ENCODE measurements around the gene SERINC3.

Gene SERINC3

DNA sequence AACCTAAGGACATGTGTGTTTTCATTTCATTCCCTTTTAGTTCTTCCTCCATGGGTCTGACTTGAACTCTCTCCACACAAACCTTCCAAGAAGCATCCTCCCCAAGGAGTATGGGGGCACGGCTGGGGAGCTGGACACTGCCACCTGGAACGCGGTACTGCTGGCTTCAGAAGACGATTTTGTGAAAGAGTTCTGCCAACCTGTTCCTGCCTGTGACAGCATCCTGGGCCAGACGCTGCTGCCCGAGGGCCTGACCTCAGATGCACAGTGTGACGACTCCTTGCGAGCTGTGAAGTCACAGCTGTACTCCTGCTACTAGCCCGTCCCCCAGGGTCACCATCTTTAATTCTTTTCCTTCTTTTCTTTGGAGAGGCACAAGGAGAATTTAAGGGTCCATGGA, 32.6 kb downstream of the SERINC3 start:
- TF ChIP-seq, protein P1, sequence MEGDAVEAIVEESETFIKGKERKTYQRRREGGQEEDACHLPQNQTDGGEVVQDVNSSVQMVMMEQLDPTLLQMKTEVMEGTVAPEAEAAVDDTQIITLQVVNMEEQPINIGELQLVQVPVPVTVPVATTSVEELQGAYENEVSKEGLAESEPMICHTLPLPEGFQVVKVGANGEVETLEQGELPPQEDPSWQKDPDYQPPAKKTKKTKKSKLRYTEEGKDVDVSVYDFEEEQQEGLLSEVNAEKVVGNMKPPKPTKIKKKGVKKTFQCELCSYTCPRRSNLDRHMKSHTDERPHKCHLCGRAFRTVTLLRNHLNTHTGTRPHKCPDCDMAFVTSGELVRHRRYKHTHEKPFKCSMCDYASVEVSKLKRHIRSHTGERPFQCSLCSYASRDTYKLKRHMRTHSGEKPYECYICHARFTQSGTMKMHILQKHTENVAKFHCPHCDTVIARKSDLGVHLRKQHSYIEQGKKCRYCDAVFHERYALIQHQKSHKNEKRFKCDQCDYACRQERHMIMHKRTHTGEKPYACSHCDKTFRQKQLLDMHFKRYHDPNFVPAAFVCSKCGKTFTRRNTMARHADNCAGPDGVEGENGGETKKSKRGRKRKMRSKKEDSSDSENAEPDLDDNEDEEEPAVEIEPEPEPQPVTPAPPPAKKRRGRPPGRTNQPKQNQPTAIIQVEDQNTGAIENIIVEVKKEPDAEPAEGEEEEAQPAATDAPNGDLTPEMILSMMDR (IDR thresholded peaks at IDR 0.05; ENCODE audit: low read length, missing control alignments), result no peak
- no peak overlapping the region for H3K4me3 ChIP-seq (replicated peaks; ENCODE audit: low read depth, low read length)
- DNase-seq (ENCODE audit: low read depth), result no peak

- no peak overlapping the region for H3K4me3 ChIP-seq (replicated peaks; ENCODE audit: low read depth, low read length)
- DNase-seq (ENCODE audit: low read depth), result no peak
- TF ChIP-seq, protein P1 (IDR thresholded peaks at IDR 0.05; ENCODE audit: low read length, missing control alignments), result no peak
These were observed 33.3 kb downstream of the SERINC3 start for GRCh38 chr20:44488551-44488950.

GRCh38 chr20:44485830-44486198, 36.1 kb downstream of the SERINC3 start:
- DNase-seq (ENCODE audit: low read depth), result no peak
- TF ChIP-seq, protein P1 (IDR thresholded peaks at IDR 0.05; ENCODE audit: low read length, missing control alignments), result no peak
- H3K4me3 ChIP-seq (replicated peaks; ENCODE audit: low read depth, low read length), result no peak overlapping the region

DNA sequence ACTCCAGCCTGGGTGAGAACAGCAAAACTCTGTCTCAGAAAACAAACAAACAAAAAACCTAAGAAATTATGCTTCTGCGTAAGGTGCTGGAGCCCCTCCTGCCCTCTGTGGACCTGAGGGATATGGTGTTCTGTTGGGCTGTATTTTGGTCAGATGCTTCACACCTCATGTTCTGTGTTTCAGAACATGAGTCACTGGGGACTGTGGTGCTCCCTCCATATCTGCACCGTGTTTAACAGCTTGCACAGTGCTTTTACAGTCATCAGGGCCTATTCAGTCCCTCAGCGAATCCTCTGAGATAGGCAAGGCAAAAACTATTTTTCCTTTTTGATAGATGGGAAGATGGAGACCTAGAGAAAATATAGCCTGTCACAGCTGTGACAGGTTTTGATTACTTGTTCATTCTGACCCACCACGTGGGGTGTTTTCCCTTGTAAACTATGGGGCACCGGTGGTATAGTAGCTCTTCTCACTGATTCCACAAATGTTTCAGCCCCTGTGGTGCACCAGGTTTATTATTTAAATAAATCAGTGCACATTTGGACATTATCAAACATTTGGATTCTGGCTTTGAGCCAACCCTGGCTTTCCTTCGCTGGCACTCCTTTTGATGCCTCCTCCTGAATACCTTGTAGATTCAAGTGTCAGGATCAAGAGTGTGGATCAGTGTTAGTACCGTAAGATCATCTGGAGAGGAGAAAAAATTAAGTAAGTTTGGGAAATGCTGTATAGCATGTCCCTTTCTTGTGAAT, 36.6 kb downstream of the SERINC3 start:
- H3K4me3 ChIP-seq (replicated peaks; ENCODE audit: low read depth, low read length), result no peak overlapping the region
- TF ChIP-seq, protein P1 (IDR thresholded peaks at IDR 0.05; ENCODE audit: low read length, missing control alignments), result no peak
- no peak for DNase-seq (ENCODE audit: low read depth)

DNA sequence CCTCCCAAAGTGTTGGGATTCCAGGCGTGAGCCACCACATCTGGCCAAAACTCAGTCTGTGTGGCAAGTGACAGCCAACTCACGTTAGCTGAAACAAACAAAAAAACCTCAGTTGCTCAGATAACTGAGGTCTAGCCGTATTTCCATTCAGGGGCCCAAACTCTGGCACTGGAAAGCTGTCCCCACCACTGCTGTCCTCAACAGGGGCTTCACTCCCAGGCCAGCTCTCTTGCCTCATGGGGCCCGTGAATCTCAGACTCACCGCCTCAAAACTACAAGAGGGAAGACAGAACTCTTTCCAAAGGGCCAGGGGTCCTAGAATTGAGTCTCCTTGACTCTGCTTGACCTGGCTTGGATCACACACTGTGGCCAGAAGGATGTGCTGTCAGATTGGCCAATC, 38.8 kb downstream of the SERINC3 start:
- no peak overlapping the region for H3K4me3 ChIP-seq (replicated peaks; ENCODE audit: low read depth, low read length)
- no peak for DNase-seq (ENCODE audit: low read depth)
- TF ChIP-seq, protein P1 (IDR thresholded peaks at IDR 0.05; ENCODE audit: low read length, missing control alignments), result no peak

- DNase-seq (ENCODE audit: low read depth), result no peak
- no peak overlapping the region for H3K4me3 ChIP-seq (replicated peaks; ENCODE audit: low read depth, low read length)
- TF ChIP-seq, protein P1 (IDR thresholded peaks at IDR 0.05; ENCODE audit: low read length, missing control alignments), result no peak
These were observed 40.0 kb downstream of the SERINC3 start for GRCh38 chr20:44481719-44482416.
